LNCaP clone FGC (cell line): ENCODE measurements around the gene RFTN1.

Experiments used
- DNase-seq: peaks from one replicate; pipeline ENCODE4 v3.0.0-alpha.2; 2011; ENCODE audit warnings: low read depth
- H3K4me3 ChIP-seq: 2 replicates; pipeline ENCODE4 v1.5.1; 2011; ENCODE audit warnings: mild to moderate bottlenecking, low read depth, low read length, control low read depth
- CTCF ChIP-seq: IDR thresholded peaks from 2 replicates; pipeline ENCODE4 v1.5.1; 2012; ENCODE audit warnings: mild to moderate bottlenecking; ENCODE audit not compliant: control insufficient read depth, insufficient read depth; ENCODE audit errors: extremely low read depth

RFTN1 gene

GRCh38 chr3:16455966-16456365, 57.5 kb downstream of the RFTN1 start:
- no peak overlapping the region for H3K4me3 ChIP-seq
- TF ChIP-seq CTCF, result no peak
- no peak for DNase-seq

DNA sequence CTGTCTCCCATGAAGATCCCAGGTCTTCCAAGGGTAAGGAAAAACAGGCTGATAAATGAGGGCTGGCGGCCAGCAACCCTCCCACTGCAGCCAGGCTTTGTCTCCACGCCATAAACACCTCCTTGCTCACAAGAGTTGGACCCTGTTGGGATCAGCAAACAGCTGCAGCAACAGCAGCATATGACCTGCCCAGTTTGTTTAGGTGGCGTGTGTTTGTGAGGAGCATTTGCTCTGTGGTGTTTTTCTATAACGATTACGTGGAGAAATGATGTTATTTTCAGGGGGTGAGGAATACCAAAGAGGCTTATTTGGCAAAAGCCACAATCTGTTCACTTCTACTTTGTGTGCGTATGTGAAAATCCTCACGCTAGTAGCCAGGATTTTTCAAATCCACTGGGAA, 58.5 kb downstream of the RFTN1 start:
- DNase-seq, result no peak
- TF ChIP-seq CTCF, result no peak
- H3K4me3 ChIP-seq, result no peak overlapping the region

DNA sequence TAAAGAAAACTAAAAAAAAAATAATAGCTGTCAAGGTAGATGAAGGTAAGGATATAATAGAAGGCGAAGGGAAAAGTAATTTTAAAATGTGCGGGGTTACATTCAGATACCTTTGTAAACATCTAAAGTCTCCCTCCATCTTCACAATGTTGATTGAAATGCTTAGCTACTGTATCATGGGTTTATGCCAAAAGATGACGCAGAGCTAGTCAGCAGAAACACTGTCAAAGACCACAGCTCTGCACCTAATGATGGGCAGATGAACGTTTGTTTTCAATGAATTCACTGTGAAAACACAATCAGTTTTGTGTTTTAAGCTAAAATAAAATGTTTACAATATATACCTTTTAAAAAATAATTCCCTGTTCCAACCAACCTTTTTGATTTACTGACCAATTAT, 61.2 kb downstream of the RFTN1 start:
- H3K4me3 ChIP-seq, result no peak overlapping the region
- DNase-seq, result no peak
- no peak for TF ChIP-seq CTCF

- TF ChIP-seq CTCF, result no peak
- no peak overlapping the region for H3K4me3 ChIP-seq
- no peak for DNase-seq
Observed at GRCh38 chr3:16449369-16449768, 64.1 kb downstream of the RFTN1 start.

GRCh38 chr3:16448639-16449070, 64.8 kb downstream of the RFTN1 start:
- TF ChIP-seq CTCF, result no peak
- DNase-seq, result no peak
- H3K4me3 ChIP-seq, result no peak overlapping the region

- no peak for TF ChIP-seq CTCF
- no peak for DNase-seq
- H3K4me3 ChIP-seq, result no peak overlapping the region
Observed at GRCh38 chr3:16447135-16447534, 66.4 kb downstream of the RFTN1 start.

DNA sequence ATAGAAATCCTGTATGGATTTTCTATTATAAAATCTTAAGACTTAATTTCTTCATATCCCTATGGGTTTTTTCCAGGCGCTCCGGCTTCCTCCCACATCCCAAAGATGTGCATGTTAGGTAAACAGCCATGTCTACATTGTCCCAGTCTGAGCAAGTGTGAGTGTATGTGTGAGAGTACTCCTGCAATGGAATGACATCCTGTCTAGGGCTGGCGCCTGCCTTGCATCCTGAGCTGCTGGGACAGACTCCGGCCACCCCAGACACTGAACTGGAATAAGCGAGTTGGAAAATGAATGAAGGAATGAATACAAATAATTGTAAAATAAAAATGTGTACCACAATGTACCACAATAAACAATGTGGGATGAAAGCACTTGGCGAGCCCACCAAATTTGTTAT, 69.2 kb downstream of the RFTN1 start:
- H3K4me3 ChIP-seq, result no peak overlapping the region
- DNase-seq, result no peak
- no peak for TF ChIP-seq CTCF
